Stimulated activated CD4-positive, alpha-beta T cell treated with anti-CD3 and anti-CD28 coated beads, TNF-alpha, amount 100 ng/mL, for 24 hours (primary cell): ENCODE measurements around the gene LRIG3.
"Not testable (repeated sequence)": the region's sequence is repeated elsewhere in the genome, so short reads cannot be mapped to it uniquely, and the experiment has no call there.

Source experiments
- DNase-seq, 3 experiments: peaks; one replicate each; pipeline ENCODE4 v3.0.0-alpha.2; 2020; ENCODE audit warnings: low read depth in 3 of 3

LRIG3 gene

GRCh38 chr12:58855630-58856029 is 64.7 kb downstream of the LRIG3 start:
- DNase-seq = not testable (repeated sequence)

GRCh38 chr12:58850826-58851225 is 69.5 kb downstream of the LRIG3 start:
- no peak for DNase-seq

GRCh38 chr12:58847901-58848600 is 72.3 kb downstream of the LRIG3 start:
- no peak for DNase-seq

- DNase-seq = no peak
These were observed 76.1 kb downstream of the LRIG3 start for GRCh38 chr12:58844161-58844560.

GRCh38 chr12:58841058-58841798 is 79.1 kb downstream of the LRIG3 start:
- DNase-seq = no peak

- no peak for DNase-seq
These were observed 86.5 kb downstream of the LRIG3 start for GRCh38 chr12:58833853-58834252.

GRCh38 chr12:58832920-58833319 is 87.4 kb downstream of the LRIG3 start:
- no peak for DNase-seq
